HG03342 (cell line): ENCODE data around the gene NFAM1.

ENCODE experiments used
- ATAC-seq: cut with Tn5 transposase; IDR thresholded peaks from one replicate; pipeline ENCODE4 v1.9.1; 2021; ENCODE audit warnings: mild to moderate bottlenecking, moderate library complexity; ENCODE audit not compliant: unreplicated experiment

The NFAM1 gene

GRCh38 chr22:42384506-42384905 is 47.7 kb downstream of the NFAM1 start:
- no peak for ATAC-seq

GRCh38 chr22:42383851-42384417 is 48.3 kb downstream of the NFAM1 start:
- ATAC-seq, result no peak

GRCh38 chr22:42383287-42383686 is 48.9 kb downstream of the NFAM1 start:
- ATAC-seq, result no peak

- ATAC-seq, result no peak
Measured at GRCh38 chr22:42380769-42381551, 51.2 kb downstream of the NFAM1 start.

GRCh38 chr22:42379966-42380537 is 52.2 kb downstream of the NFAM1 start:
- ATAC-seq, result no peak

GRCh38 chr22:42376711-42377554 is 55.3 kb downstream of the NFAM1 start:
- no peak for ATAC-seq

- ATAC-seq, result no peak
Measured at GRCh38 chr22:42375982-42376381, 56.2 kb downstream of the NFAM1 start.

- ATAC-seq, result no peak
Measured at GRCh38 chr22:42372976-42373375, 59.2 kb downstream of the NFAM1 start.

- no peak for ATAC-seq
Measured at GRCh38 chr22:42371501-42371900, 60.7 kb downstream of the NFAM1 start.

GRCh38 chr22:42371099-42371498 is 61.1 kb downstream of the NFAM1 start:
- no peak for ATAC-seq

GRCh38 chr22:42369250-42370041 is 62.8 kb downstream of the NFAM1 start:
- peak; percentile 86 for ATAC-seq

GRCh38 chr22:42368379-42369249 is 63.6 kb downstream of the NFAM1 start:
- ATAC-seq, result peak; percentile 24

- ATAC-seq, result no peak
Measured at GRCh38 chr22:42367980-42368378, 64.2 kb downstream of the NFAM1 start.

- ATAC-seq, result no peak
Measured at GRCh38 chr22:42366806-42367581, 65.2 kb downstream of the NFAM1 start.

GRCh38 chr22:42365942-42366695 is 66.1 kb downstream of the NFAM1 start:
- ATAC-seq, result no peak

GRCh38 chr22:42365111-42365865 is 66.9 kb downstream of the NFAM1 start:
- no peak for ATAC-seq

- no peak for ATAC-seq
Measured at GRCh38 chr22:42364604-42365110, 67.5 kb downstream of the NFAM1 start.
